ENCODE measurements around the gene CRIP1.

CRIP1 gene, protein sequence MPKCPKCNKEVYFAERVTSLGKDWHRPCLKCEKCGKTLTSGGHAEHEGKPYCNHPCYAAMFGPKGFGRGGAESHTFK

GRCh38 chr14:105486163-105486973 lies at the start of gene CRIP1:
Gene CRIP1 (plus strand): TSS chr14:105486886. CDS start chr14:105487260, 374 bp downstream.
- peak in 1 of 2 experiments; percentile 75 for DNase-seq

DNA sequence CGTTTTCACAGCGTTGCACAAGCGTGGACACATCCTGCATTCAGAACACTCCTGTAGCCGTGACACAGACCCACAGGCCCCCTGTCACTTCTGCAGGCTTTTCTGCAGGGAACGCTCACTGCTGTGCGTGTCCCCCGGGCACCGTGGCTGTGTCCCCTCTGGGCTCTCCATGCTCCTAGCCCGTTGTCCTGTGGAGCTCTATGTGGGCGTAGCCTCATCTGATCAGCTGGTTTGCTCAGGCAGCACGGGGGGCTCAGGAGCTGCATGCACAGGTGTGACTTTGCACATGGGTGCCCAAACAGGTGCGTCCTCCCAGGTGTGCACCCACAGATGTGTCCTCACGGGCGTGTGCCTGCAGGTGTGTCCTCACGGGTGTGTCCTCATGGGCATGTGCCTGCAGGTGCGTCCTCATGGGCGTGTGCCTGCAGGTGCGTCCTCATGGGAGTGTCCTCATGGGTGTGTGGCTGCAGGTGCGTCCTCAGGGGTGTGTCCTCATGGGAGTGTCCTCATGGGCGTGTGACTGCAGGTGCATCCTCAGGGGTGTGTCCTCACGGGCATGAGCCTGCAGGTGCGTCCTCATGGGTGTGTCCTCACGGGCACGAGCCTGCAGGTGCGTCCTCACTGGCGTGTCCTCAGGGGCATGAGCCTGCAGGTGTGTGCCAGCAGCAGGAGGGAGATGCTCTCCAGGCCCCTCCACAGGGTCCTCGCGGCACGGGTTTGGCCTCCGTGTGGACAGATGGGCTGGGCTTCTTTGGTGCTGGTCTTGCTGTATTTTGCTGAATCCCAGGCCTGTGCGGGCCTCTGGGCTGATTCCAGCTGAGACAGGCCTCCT lies 49.6 kb upstream of the CRIP1 start:
- peak; percentile 84 to 86 for DNase-seq

GRCh38 chr14:105437723-105438500 lies 48.8 kb upstream of the CRIP1 start:
- DNase-seq, result no peak

DNA sequence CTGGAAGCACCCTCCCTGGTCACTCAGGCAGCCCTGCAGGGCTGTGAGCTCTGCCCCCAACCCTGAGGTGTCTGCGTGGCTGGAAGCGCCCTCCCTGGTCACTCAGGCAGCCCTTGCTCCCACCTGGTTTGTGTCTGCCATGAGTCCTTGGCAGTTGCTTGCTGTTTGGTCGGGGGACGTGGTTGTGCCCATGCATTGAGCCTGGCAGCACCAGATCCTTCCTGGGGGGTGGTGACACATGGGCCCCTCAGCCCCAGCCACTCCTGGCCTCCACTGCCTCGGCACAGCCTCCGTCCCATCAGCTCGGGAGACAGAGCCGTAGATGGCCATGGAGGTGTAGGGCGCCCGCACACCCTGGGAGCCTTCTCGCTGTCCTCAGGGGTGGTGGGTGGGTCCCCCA lies 47.5 kb upstream of the CRIP1 start:
- no peak for DNase-seq

DNA sequence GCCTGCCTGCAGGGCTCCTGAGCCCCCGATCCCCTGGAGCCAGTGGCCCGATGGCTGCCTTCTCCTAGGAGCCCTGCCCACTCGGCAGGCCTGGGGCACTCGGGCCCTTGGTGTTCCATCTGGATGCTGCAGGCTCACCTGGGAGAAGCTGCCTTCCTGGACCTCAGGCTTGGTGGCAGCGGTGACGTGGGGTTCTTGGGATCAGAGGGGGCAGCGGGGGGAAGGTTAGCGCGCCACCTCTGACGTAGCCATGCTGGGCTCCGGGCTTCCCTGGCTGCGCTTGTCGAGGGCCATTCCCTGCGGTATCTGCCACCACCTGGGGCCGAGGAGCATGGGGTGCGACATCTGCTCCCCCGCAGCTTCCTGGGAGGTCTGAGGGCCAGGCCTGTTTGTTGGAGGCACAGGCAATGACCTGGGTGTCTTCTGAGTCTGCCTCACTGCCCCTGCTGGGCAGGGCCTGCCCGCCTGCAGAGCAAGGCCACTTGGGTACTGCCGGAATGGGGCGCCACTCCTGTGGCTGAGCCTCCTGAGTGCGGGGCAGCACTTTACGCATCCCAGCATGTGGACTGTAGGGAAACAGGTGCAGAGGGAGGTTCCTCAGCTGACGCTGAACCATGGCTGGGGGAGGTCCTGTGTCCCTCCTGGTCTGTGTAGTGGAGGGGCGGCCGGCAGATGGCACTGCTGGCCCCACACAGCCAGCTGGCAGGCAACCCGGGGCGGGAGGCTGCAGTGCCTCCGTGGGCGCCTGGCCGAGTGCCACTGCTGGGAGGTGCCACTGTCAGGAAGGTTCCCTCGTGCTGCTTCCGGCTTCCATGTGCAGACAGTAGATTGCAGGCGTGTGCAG lies 46.8 kb upstream of the CRIP1 start:
- DNase-seq, result no peak

- no peak for DNase-seq
Observed at GRCh38 chr14:105440554-105440900, 46.2 kb upstream of the CRIP1 start.

DNA sequence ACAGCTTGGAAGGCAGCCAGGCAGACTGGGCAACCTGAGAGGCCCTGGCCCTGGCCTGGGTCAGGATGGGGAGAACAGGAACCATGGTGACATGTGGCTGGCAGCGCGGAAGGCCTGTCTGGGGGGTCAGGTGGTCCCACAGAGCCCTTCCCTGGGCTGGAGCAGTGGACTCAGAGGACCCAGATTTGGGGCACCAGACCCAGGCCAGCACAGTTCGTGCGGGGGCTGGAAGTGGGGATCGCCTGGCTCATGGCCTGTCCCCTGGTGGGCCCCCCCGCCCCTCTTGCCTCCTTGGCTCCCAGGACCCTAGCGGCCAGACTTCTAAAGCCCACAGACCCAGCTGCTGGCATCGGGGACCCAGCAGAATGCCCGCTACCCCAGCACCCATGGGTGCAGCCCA lies 45.7 kb upstream of the CRIP1 start:
- no peak for DNase-seq

DNA sequence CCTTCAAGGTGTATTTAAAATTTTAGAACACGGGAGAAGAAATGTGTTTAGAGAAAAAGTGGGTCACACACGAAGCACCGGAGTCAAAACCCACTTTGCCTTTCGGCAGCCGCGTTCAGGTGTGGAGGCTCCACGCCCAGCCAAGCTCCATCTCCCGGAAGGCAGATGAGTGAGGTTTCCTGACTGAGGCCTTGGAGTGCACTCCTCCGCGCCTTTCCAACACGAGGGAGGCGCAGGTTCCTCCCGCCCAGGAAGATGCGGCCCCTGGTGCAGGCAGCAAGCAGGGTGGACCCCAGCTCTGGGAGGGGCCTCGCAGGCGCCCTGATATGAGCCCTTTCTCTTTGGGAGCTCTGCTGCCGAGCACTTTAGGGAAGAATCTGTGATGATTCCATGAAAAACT lies 44.6 kb upstream of the CRIP1 start:
- no peak for DNase-seq

DNA sequence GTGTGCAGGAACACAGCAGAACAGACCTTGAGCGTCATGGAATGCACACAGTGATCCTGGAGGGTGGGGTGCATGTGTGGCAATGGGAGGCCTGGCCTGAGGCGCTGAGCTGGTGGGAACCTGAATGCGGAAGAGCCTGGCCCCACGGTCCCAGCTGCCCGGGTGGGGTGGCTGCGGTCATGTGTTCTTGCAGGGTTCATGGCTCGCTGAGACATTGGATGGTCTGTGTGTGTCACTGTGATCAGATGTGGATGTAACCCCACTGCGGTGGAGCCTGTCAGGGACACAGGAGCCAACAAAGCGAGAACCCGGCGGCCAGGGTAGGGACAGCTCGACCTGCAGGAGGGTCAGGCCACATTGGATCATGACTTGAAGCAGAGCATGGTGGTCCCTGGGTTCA lies 43.9 kb upstream of the CRIP1 start:
- no peak for DNase-seq

- no peak for DNase-seq
Observed at GRCh38 chr14:105444859-105445258, 41.8 kb upstream of the CRIP1 start.

- DNase-seq, result no peak
Observed at GRCh38 chr14:105445290-105445689, 41.4 kb upstream of the CRIP1 start.

GRCh38 chr14:105445901-105446845 lies 40.5 kb upstream of the CRIP1 start:
- no peak for DNase-seq

DNA sequence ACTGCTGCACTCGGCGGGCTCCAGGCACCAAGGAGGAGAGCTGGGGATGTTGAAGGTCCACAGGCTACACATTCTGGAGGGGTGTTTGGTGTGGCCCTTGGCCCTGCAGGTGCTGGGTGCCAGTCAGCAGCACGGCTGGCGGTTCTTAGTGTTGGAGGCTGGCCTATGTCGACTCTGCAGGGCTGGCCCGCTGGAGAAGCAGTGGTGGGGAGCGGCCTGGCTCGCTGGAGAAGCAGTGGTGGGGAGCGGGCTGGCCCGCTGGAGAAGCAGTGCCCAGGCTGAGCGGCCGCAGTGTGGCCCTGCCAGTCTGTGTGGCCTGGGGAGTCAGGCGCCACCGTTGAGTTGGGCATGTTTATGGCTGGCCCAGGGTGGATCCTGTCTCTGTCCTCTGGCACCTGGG lies 39.7 kb upstream of the CRIP1 start:
- no peak for DNase-seq

DNA sequence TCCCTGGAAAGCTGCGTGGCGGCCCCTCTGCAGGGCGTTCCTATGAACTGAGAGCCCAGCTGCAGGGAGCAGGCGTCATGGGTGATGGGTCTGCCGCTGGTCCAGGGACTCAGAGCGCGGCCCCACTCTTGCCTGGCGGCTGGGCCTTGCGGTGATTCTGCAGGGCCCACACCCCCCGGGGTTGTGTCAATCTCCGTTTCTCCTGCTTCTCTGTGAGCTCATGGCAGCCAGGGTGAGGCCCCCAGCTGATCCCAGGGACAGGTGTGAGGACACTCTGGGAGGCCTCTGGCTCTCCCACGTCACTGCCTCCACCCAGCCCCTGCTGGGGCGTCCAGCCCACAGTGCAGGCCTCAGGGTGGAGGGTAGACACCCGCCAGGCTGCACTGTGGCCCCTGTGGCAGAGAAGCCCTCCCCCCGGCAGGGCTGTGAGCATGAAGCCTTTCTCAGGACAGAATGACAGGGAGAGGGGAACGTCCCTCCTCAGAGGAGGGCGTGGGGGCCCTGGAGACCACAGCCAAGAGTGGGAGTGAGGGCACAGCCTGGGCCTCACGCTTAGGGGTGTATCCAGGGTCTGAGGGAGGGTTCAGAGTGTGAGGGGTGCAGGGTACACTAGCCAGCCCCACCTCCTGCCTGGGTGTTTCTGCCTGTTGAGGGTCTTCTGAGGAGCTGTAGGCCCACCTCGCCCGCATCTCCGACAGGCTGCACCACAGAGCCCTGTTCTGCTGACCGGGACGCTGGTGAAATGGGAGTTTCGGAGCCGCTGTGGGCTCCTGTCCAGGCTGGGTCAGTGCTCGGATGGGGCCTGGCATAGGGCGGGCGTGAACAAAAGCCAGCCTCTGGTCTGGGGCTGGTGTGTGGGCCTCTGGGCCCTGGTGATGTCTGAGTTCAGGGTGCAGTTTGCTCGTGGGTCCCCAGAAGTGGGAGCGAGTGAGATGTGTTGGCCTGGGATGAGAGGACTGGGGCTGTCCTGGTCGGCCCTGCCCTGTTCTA lies 38.7 kb upstream of the CRIP1 start:
- DNase-seq, result no peak

- peak; percentile 22 to 73 for DNase-seq
Observed at GRCh38 chr14:105448706-105449111, 38.0 kb upstream of the CRIP1 start.

GRCh38 chr14:105449276-105450122 lies 37.2 kb upstream of the CRIP1 start:
- no peak for DNase-seq

- no peak for DNase-seq
Observed at GRCh38 chr14:105450123-105450505, 36.6 kb upstream of the CRIP1 start.

- no peak for DNase-seq
Observed at GRCh38 chr14:105450864-105451720, 35.6 kb upstream of the CRIP1 start.

All from NCI-H526 (cell line).